ENCODE measurements around the gene LRRC75A.

- TF ChIP-seq EP300 (IDR thresholded peaks at IDR 0.05) (no peak), CTCF (IDR thresholded peaks at IDR 0.05) (no peak)
These were observed 13.0 kb upstream of the LRRC75A start for GRCh38 chr17:16504984-16505383.
